Testis (tissue), 3 donors: ENCODE results near the gene VPS50. TPM values are rescaled to one million over a fixed set of nuclear protein-coding genes. Genes with fewer than 3 reads are reported as not detected.

Experiments used
- polyA plus RNA-seq: library from polyadenylated mRNA; stranded (reverse); fragments of 350-450 nt; fragmentation: Illumina TruSeq; extraction: RNeasy Lipid Tissue Mini Kit (QIAGEN cat#74804); gene quantifications from one replicate; pipeline ENCODE4 v1.2.3, GENCODE V29; 2014; ENCODE audit warnings: low read depth, low replicate concordance; ENCODE audit not compliant: insufficient read depth
- total RNA-seq, 2 donors: library from RNA; depleted of rRNA; stranded (reverse); fragments of >200 nt; gene quantifications; one replicate each; pipeline ENCODE4 v1.2.3, GENCODE V29; 2016

VPS50 gene
- total and polyA plus RNA-seq, 3 donors from 2014 or later, result 17.5 to 26.6 (median 22.9) TPM

Other genes with a start within 250 kb of the VPS50 start
- gene SAMD9, start 114.4 kb upstream of the VPS50 start, total RNA-seq, result 1 to 10 TPM; 1.9 to 3.2 TPM
- 0.73 TPM for gene SAMD9, start 114.4 kb upstream of the VPS50 start, polyA plus RNA-seq
- 1 to 10 TPM; 5.1 to 6.5 TPM for gene SAMD9L, start 84.0 kb upstream of the VPS50 start, total RNA-seq
- 2.7 TPM for gene SAMD9L, start 84.0 kb upstream of the VPS50 start, polyA plus RNA-seq
- gene HEPACAM2, start 5.9 kb upstream of the VPS50 start, total RNA-seq, result 1 to 10 TPM; 2.4 to 2.7 TPM
- 4.6 TPM for gene HEPACAM2, start 5.9 kb upstream of the VPS50 start, polyA plus RNA-seq